Measurements from ENCODE around the gene MMP7.

The MMP7 gene

GRCh38 chr11:102489186-102490145, 41.1 kb downstream of the MMP7 start:
- Histone ChIP-seq H3K4me3 (ENCODE audit: low read length) (no peak overlapping the region), H3K4me1 (ENCODE audit: control insufficient read depth, insufficient read depth, low read length) (peaks cover 6% of the 10 kb centered on the region), H3K36me3 (ENCODE audit: control insufficient read depth, insufficient read depth, low read length) (no peaks in the 10 kb centered on the region), H3K9me3 (ENCODE audit: control insufficient read depth, low read length) (no peaks in the 10 kb centered on the region), H3K27me3 (ENCODE audit: control insufficient read depth, insufficient read depth, low read length) (no peaks in the 10 kb centered on the region), H3K9ac (ENCODE audit: low read length) (no peak overlapping the region)

GRCh38 chr11:102488208-102488607, 42.3 kb downstream of the MMP7 start:
- H3K4me3 ChIP-seq (ENCODE audit: low read length), result no peak overlapping the region
- peaks cover 6% of the 10 kb centered on the region for H3K4me1 ChIP-seq (ENCODE audit: control insufficient read depth, insufficient read depth, low read length)
- H3K9ac ChIP-seq (ENCODE audit: low read length), result no peak overlapping the region
- H3K9me3 ChIP-seq (ENCODE audit: control insufficient read depth, low read length), result no peaks in the 10 kb centered on the region
- no peaks in the 10 kb centered on the region for H3K27me3 ChIP-seq (ENCODE audit: control insufficient read depth, insufficient read depth, low read length)
- no peaks in the 10 kb centered on the region for H3K36me3 ChIP-seq (ENCODE audit: control insufficient read depth, insufficient read depth, low read length)

GRCh38 chr11:102487214-102487613, 43.3 kb downstream of the MMP7 start:
- Histone ChIP-seq H3K4me3 (ENCODE audit: low read length) (no peak overlapping the region), H3K4me1 (ENCODE audit: control insufficient read depth, insufficient read depth, low read length) (peaks cover 6% of the 10 kb centered on the region), H3K9ac (ENCODE audit: low read length) (no peak overlapping the region), H3K9me3 (ENCODE audit: control insufficient read depth, low read length) (no peaks in the 10 kb centered on the region), H3K36me3 (ENCODE audit: control insufficient read depth, insufficient read depth, low read length) (no peaks in the 10 kb centered on the region), H3K27me3 (ENCODE audit: control insufficient read depth, insufficient read depth, low read length) (no peaks in the 10 kb centered on the region)

GRCh38 chr11:102486584-102486983, 44.0 kb downstream of the MMP7 start:
- H3K9ac ChIP-seq (ENCODE audit: low read length), result no peak overlapping the region
- no peak overlapping the region for H3K4me3 ChIP-seq (ENCODE audit: low read length)
- H3K9me3 ChIP-seq (ENCODE audit: control insufficient read depth, low read length), result no peaks in the 10 kb centered on the region
- H3K36me3 ChIP-seq (ENCODE audit: control insufficient read depth, insufficient read depth, low read length), result no peaks in the 10 kb centered on the region
- H3K27me3 ChIP-seq (ENCODE audit: control insufficient read depth, insufficient read depth, low read length), result no peaks in the 10 kb centered on the region
- peaks cover 10% of the 10 kb centered on the region for H3K4me1 ChIP-seq (ENCODE audit: control insufficient read depth, insufficient read depth, low read length)

GRCh38 chr11:102485095-102485722, 45.3 kb downstream of the MMP7 start:
- Histone ChIP-seq H3K4me1 (ENCODE audit: control insufficient read depth, insufficient read depth, low read length) (peaks cover 15% of the 10 kb centered on the region), H3K27me3 (ENCODE audit: control insufficient read depth, insufficient read depth, low read length) (no peaks in the 10 kb centered on the region), H3K4me3 (ENCODE audit: low read length) (no peak overlapping the region), H3K36me3 (ENCODE audit: control insufficient read depth, insufficient read depth, low read length) (no peaks in the 10 kb centered on the region), H3K9ac (ENCODE audit: low read length) (no peak overlapping the region), H3K9me3 (ENCODE audit: control insufficient read depth, low read length) (no peaks in the 10 kb centered on the region)

- Histone ChIP-seq H3K9ac (ENCODE audit: low read length) (no peak overlapping the region), H3K9me3 (ENCODE audit: control insufficient read depth, low read length) (no peaks in the 10 kb centered on the region), H3K4me1 (ENCODE audit: control insufficient read depth, insufficient read depth, low read length) (peaks cover 32% of the 10 kb centered on the region), H3K36me3 (ENCODE audit: control insufficient read depth, insufficient read depth, low read length) (no peaks in the 10 kb centered on the region), H3K4me3 (ENCODE audit: low read length) (no peak overlapping the region), H3K27me3 (ENCODE audit: control insufficient read depth, insufficient read depth, low read length) (no peaks in the 10 kb centered on the region)
These were observed 48.1 kb downstream of the MMP7 start for GRCh38 chr11:102482433-102482832.

GRCh38 chr11:102479733-102480132, 50.8 kb downstream of the MMP7 start:
- no peaks in the 10 kb centered on the region for H3K9me3 ChIP-seq (ENCODE audit: control insufficient read depth, low read length)
- H3K27me3 ChIP-seq (ENCODE audit: control insufficient read depth, insufficient read depth, low read length), result no peaks in the 10 kb centered on the region
- no peaks in the 10 kb centered on the region for H3K36me3 ChIP-seq (ENCODE audit: control insufficient read depth, insufficient read depth, low read length)
- no peak overlapping the region for H3K4me3 ChIP-seq (ENCODE audit: low read length)
- no peak overlapping the region for H3K9ac ChIP-seq (ENCODE audit: low read length)
- H3K4me1 ChIP-seq (ENCODE audit: control insufficient read depth, insufficient read depth, low read length), result peaks cover 39% of the 10 kb centered on the region

GRCh38 chr11:102478673-102479299, 51.8 kb downstream of the MMP7 start:
- no peak overlapping the region for H3K4me3 ChIP-seq (ENCODE audit: low read length)
- peaks cover 48% of the 10 kb centered on the region for H3K4me1 ChIP-seq (ENCODE audit: control insufficient read depth, insufficient read depth, low read length)
- H3K9ac ChIP-seq (ENCODE audit: low read length), result no peak overlapping the region
- no peaks in the 10 kb centered on the region for H3K27me3 ChIP-seq (ENCODE audit: control insufficient read depth, insufficient read depth, low read length)
- H3K9me3 ChIP-seq (ENCODE audit: control insufficient read depth, low read length), result no peaks in the 10 kb centered on the region
- H3K36me3 ChIP-seq (ENCODE audit: control insufficient read depth, insufficient read depth, low read length), result no peaks in the 10 kb centered on the region

GRCh38 chr11:102476812-102477211, 53.7 kb downstream of the MMP7 start:
- Histone ChIP-seq H3K9ac (ENCODE audit: low read length) (peak overlapping the region; percentile 3), H3K9me3 (ENCODE audit: control insufficient read depth, low read length) (no peaks in the 10 kb centered on the region), H3K4me1 (ENCODE audit: control insufficient read depth, insufficient read depth, low read length) (peaks cover 51% of the 10 kb centered on the region), H3K36me3 (ENCODE audit: control insufficient read depth, insufficient read depth, low read length) (no peaks in the 10 kb centered on the region), H3K27me3 (ENCODE audit: control insufficient read depth, insufficient read depth, low read length) (no peaks in the 10 kb centered on the region), H3K4me3 (ENCODE audit: low read length) (no peak overlapping the region)

GRCh38 chr11:102476069-102476468, 54.5 kb downstream of the MMP7 start:
- Histone ChIP-seq H3K9me3 (ENCODE audit: control insufficient read depth, low read length) (no peaks in the 10 kb centered on the region), H3K36me3 (ENCODE audit: control insufficient read depth, insufficient read depth, low read length) (no peaks in the 10 kb centered on the region), H3K9ac (ENCODE audit: low read length) (no peak overlapping the region), H3K4me3 (ENCODE audit: low read length) (no peak overlapping the region), H3K27me3 (ENCODE audit: control insufficient read depth, insufficient read depth, low read length) (no peaks in the 10 kb centered on the region), H3K4me1 (ENCODE audit: control insufficient read depth, insufficient read depth, low read length) (peaks cover 43% of the 10 kb centered on the region)

- peaks cover 39% of the 10 kb centered on the region for H3K4me1 ChIP-seq (ENCODE audit: control insufficient read depth, insufficient read depth, low read length)
- no peaks in the 10 kb centered on the region for H3K36me3 ChIP-seq (ENCODE audit: control insufficient read depth, insufficient read depth, low read length)
- H3K27me3 ChIP-seq (ENCODE audit: control insufficient read depth, insufficient read depth, low read length), result no peaks in the 10 kb centered on the region
- no peak overlapping the region for H3K9ac ChIP-seq (ENCODE audit: low read length)
- H3K4me3 ChIP-seq (ENCODE audit: low read length), result no peak overlapping the region
- no peaks in the 10 kb centered on the region for H3K9me3 ChIP-seq (ENCODE audit: control insufficient read depth, low read length)
These were observed 57.0 kb downstream of the MMP7 start for GRCh38 chr11:102473543-102473942.

GRCh38 chr11:102472127-102472526, 58.4 kb downstream of the MMP7 start:
- H3K9ac ChIP-seq (ENCODE audit: low read length), result no peak overlapping the region
- H3K36me3 ChIP-seq (ENCODE audit: control insufficient read depth, insufficient read depth, low read length), result no peaks in the 10 kb centered on the region
- H3K27me3 ChIP-seq (ENCODE audit: control insufficient read depth, insufficient read depth, low read length), result no peaks in the 10 kb centered on the region
- peaks cover 45% of the 10 kb centered on the region for H3K4me1 ChIP-seq (ENCODE audit: control insufficient read depth, insufficient read depth, low read length)
- no peak overlapping the region for H3K4me3 ChIP-seq (ENCODE audit: low read length)
- H3K9me3 ChIP-seq (ENCODE audit: control insufficient read depth, low read length), result no peaks in the 10 kb centered on the region
